ENCODE measurements around the gene VGLL4.

GRCh38 chr3:11552289-11553264 lies 91.1 kb downstream of the VGLL4 start:
- TF ChIP-seq SMC3 (IDR thresholded peaks at IDR 0.05) (no peak), RAD21 (conservative IDR thresholded peaks at IDR 0.05 in 1 of 2, IDR thresholded peaks at IDR 0.05 in 1 of 2) (no peak)

Data from A549 (cell line).